ENCODE results near the gene ADAM10.

Gene ADAM10

DNA sequence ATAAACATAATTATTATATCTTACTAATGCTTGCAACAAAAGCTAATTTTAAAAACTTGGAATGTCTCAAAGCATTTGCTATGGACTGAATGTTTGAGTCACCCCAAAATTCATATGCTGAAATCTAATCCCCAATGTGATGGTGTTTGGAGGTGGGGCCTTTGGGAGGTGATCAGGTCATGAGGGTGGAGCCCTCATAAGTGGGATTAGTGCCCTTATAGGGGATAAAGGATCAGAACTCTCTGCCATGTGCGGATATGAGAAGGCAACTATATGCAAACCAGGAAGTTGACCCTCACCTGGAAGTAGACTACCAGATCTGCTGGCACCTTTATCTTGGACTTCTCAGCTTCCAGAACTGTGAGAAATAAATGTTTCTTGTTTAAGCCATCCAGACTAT lies 180.1 kb downstream of the ADAM10 start:
- TF ChIP-seq, protein P1, sequence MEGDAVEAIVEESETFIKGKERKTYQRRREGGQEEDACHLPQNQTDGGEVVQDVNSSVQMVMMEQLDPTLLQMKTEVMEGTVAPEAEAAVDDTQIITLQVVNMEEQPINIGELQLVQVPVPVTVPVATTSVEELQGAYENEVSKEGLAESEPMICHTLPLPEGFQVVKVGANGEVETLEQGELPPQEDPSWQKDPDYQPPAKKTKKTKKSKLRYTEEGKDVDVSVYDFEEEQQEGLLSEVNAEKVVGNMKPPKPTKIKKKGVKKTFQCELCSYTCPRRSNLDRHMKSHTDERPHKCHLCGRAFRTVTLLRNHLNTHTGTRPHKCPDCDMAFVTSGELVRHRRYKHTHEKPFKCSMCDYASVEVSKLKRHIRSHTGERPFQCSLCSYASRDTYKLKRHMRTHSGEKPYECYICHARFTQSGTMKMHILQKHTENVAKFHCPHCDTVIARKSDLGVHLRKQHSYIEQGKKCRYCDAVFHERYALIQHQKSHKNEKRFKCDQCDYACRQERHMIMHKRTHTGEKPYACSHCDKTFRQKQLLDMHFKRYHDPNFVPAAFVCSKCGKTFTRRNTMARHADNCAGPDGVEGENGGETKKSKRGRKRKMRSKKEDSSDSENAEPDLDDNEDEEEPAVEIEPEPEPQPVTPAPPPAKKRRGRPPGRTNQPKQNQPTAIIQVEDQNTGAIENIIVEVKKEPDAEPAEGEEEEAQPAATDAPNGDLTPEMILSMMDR (conservative IDR thresholded peaks at IDR 0.05; ENCODE audit: low read depth): no peak
- ChIA-PET CTCF (no interaction called here), POLR2A (ENCODE audit: low non-redundant PET) (no interaction called here)
- no peak for DNase-seq (ENCODE audit: low spot score)
- no peak overlapping the region for H3K27ac ChIP-seq

DNA sequence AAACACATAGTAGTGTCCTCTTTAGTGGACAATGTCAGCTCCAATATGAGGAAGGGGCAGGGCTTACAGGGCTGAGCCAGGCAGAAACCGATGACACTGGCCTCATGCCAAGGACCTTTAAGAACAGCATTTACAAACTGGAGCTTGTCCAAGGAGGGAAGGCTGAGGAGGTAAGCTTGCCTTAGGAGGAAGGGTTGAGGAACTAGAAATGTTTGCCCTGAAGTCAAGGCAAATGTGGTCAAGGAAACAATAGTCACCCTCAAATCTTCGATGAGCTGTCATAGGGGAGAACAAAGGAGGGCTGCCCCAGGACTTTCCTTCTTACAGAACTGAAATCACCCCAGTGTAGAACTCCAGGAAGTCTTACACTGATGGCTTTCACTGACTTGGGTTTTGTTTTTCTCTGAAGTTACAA lies 181.3 kb downstream of the ADAM10 start:
- CTCF ChIA-PET: no interaction called here
- no peak for DNase-seq (ENCODE audit: low spot score)
- TF ChIP-seq, protein P1 (conservative IDR thresholded peaks at IDR 0.05; ENCODE audit: low read depth): no peak
- no peak overlapping the region for H3K27ac ChIP-seq
- POLR2A ChIA-PET (ENCODE audit: low non-redundant PET): no interaction called here

DNA sequence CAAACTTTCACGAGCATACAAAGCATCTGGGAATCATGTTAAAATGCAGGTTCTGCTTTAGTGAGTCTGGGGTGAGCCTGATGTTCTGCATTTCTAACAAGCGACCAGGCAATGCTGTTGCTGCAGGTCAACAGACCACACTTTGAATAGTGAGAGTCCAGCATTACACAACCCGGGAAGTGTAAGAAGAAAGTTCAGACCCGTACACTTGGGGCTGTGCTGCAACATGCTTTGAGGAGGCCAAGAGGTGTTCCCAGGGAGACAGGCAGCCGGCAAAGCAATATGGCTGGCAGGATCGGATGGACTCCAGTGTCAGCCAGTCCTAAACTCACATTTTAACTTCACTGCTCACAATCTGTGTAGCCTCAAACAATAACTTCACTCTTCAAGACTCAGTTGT lies 183.5 kb downstream of the ADAM10 start:
- TF ChIP-seq, protein P1 (conservative IDR thresholded peaks at IDR 0.05; ENCODE audit: low read depth): no peak
- CTCF ChIA-PET: no interaction called here
- POLR2A ChIA-PET (ENCODE audit: low non-redundant PET): no interaction called here
- H3K27ac ChIP-seq: no peak overlapping the region
- DNase-seq (ENCODE audit: low spot score): no peak

DNA sequence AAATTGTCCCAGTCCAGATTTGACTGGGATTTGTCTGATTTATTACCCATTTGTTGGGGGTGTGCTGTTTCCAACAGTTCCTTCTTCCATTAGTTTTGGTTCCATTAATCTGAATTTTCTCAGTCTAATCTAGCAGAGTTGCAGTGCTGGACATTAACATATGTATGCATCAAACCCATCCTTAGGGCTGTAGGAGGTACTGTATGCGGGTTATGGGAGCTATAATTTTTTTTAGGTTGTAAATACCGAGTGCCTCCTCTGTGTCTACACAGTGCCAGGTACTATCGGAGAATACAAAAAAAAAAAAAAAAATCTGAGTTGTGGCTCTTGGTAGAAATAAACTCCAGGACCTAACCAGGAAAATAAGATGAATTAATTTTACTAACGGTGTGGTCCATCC lies 183.9 kb downstream of the ADAM10 start:
- ChIA-PET POLR2A (ENCODE audit: low non-redundant PET) (no interaction called here), CTCF (no interaction called here)
- H3K27ac ChIP-seq: no peak overlapping the region
- TF ChIP-seq, protein P1 (conservative IDR thresholded peaks at IDR 0.05; ENCODE audit: low read depth): no peak
- DNase-seq (ENCODE audit: low spot score): no peak

DNA sequence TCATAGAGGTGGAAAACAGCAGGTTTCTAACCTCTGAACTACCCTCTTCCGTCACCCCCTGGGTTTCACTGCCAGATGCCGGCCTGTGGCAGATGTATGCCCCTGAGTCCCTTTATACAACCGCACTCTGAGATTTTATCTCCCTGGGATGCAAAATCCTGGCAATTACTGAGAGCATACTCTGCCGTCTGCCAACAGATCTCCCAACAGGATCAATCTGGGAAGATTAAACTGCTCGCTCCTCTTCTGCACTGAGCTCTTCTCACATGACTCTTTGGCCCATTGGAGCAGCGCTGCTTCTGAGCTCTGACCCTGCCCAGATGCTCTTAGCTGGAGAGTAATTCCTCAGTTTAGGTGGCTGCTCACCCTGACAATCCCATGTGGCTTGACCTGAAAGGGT lies 184.5 kb downstream of the ADAM10 start:
- ChIA-PET POLR2A (ENCODE audit: low non-redundant PET) (no interaction called here), CTCF (no interaction called here)
- H3K27ac ChIP-seq: no peak overlapping the region
- DNase-seq (ENCODE audit: low spot score): no peak
- TF ChIP-seq, protein P1 (conservative IDR thresholded peaks at IDR 0.05; ENCODE audit: low read depth): no peak

DNA sequence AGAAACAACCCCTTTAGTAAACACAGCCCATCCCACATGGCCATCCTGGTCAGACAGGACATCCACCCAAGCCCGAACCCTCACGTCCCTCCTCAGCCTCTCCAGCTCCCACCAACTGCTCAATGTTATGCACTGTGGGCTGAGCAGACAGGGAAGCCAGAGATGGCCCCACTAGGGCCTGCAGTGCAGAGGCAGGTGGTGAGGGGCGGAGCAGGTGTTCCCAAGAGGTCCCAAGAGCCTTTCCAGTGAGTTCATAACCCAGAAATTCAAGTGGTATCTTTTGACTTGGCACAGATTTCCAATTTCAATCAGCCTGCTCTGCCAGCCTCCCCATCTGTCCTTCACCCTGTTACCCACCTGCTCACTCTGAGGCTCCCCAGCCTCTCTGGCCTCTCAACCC lies 187.4 kb downstream of the ADAM10 start:
- TF ChIP-seq, protein P1 (conservative IDR thresholded peaks at IDR 0.05; ENCODE audit: low read depth): no peak
- DNase-seq (ENCODE audit: low spot score): no peak
- ChIA-PET POLR2A (ENCODE audit: low non-redundant PET) (no interaction called here), CTCF (no interaction called here)
- H3K27ac ChIP-seq: no peak overlapping the region

DNA sequence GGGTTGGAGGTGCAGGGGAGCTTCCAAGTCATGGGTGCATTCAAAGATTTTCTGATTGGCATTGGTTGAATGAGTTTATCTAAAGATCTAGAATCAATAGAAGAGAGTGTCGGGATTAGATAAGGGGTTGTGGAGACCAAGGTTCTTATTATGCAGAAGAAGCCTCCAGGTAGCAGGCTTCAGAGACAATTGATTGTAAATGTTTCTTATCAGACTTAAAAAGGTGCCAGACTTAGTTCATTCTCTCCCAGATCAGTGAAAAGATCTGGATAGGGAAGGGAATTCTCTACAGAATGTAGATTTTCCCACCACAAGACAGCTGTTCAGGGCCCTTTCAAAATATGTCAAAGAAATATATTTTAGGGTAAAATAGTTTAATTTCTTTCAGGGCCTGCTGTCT lies 188.2 kb downstream of the ADAM10 start:
- POLR2A ChIA-PET (ENCODE audit: low non-redundant PET): no interaction called here
- no peak overlapping the region for H3K27ac ChIP-seq
- TF ChIP-seq, protein P1 (conservative IDR thresholded peaks at IDR 0.05; ENCODE audit: low read depth): no peak
- no peak for DNase-seq (ENCODE audit: low spot score)
- CTCF ChIA-PET: no interaction called here

Measured in RWPE1 (cell line).